K562 (cell line): ENCODE results near the gene SLC35F2.

Experiments used
- CTCF ChIP-seq, 3 experiments: IDR thresholded peaks in 2 of 3; conservative IDR thresholded peaks in 1 of 3; 2 replicates each; pipeline ENCODE4 v1.5.1; 2011 to 2012; ENCODE audit warnings: low read length in 3 of 3, mild to moderate bottlenecking in 3 of 3, control low read depth in 2 of 3, improper control_type of control experiment in 1 of 3, inconsistent platforms in 1 of 3, low read depth in 1 of 3, mixed read lengths in 1 of 3, moderate library complexity in 1 of 3; ENCODE audit not compliant: insufficient read depth in 2 of 3
- EP300 ChIP-seq: IDR thresholded peaks from 2 replicates; pipeline ENCODE4 v1.6.1; 2012; ENCODE audit warnings: low read length, improper control_type of control experiment
- ZBTB2 ChIP-seq: fragments of 450-650 bp; IDR thresholded peaks from 2 replicates; pipeline ENCODE4 v1.6.1; 2016; ENCODE audit warnings: antibody characterized with exemption

- no peak for TF ChIP-seq ZBTB2
- no peak for TF ChIP-seq EP300
- TF ChIP-seq CTCF (IDR thresholded peaks at IDR 0.05 in 2 of 3, conservative IDR thresholded peaks at IDR 0.05 in 1 of 3; ENCODE audit: insufficient read depth in 2 of 3, low read depth in 1 of 3, low read length in 3 of 3), result no peak
These were observed 102.0 kb downstream of the SLC35F2 start for GRCh38 chr11:107756553-107756952.
